Measurements from ENCODE around the gene CALR. TPM values are rescaled to one million over a fixed set of nuclear protein-coding genes. Genes with fewer than 3 reads are reported as not detected.

CALR gene
- total and polyA plus RNA-seq, 9 of the 15 experiments (the other 6 are each of a cell fraction or from before 2014, with no cell fraction given): 126 to 811 (median 642) TPM

- H3K79me2 ChIP-seq (ENCODE audit: control insufficient read depth, insufficient read depth, low read length): no peaks in the 10 kb centered on the region
These were observed 17.4 kb upstream of the CALR start for GRCh38 chr19:12921047-12921446.

GRCh38 chr19:12922959-12923358, 15.4 kb upstream of the CALR start:
- 100% methylated on average over 4 of the region's 4 CpGs for WGBS (ENCODE audit: insufficient coverage, low coverage, missing lambda C conversion rate)
- Histone ChIP-seq H3K4me3 (no peak overlapping the region), H3K27me3 (ENCODE audit: control insufficient read depth in 2 of 2, insufficient read depth in 2 of 2, low read length in 2 of 2) (no peaks in the 10 kb centered on the region), H3K27ac (ENCODE audit: extremely low read depth, low read depth, low read length) (no peak overlapping the region), H3K9ac (ENCODE audit: insufficient read depth in 1 of 2, low read depth in 2 of 2, low read length in 2 of 2) (no peak overlapping the region), H3K79me2 (ENCODE audit: control insufficient read depth, insufficient read depth, low read length) (0 out of 3 replicates have a peak, but pooled peaks cover under 1% of the 10 kb centered on the region), H2AFZ (ENCODE audit: low read depth, low read length) (no peak overlapping the region), H4K20me1 (replicated peaks; ENCODE audit: control insufficient read depth, insufficient read depth, low read length) (no peaks in the 10 kb centered on the region), H3K9me1 (ENCODE audit: control insufficient read depth, insufficient read depth, low read length) (no peaks in the 10 kb centered on the region), H3K9me3 (replicated peaks; ENCODE audit: control insufficient read depth, insufficient read depth, low read depth, low read length) (no peaks in the 10 kb centered on the region), H3K36me3 (ENCODE audit: control insufficient read depth, insufficient read depth, low read length) (peaks cover 55% of the 10 kb centered on the region; the same call in 2 of the 3 replicates), H3K4me2 (ENCODE audit: insufficient read depth, low read length) (no peak overlapping the region), H3K4me1 (replicated peaks in 1 of 2; ENCODE audit: control insufficient read depth in 2 of 2, insufficient read depth in 2 of 2, low read length in 2 of 2) (peaks cover 4 to 31% of the 10 kb centered on the region in 2 experiments; a peak in 3 of 5 replicates)
- POLR2A ChIA-PET: no interaction called here
- no peak for ATAC-seq
- DNase-seq (ENCODE audit: extremely low read depth in 1 of 4, low spot score in 3 of 4): no peak
- intact Hi-C loops (cut with micrococcal nuclease): no loop called here
- no TSS peak for BruUV-seq (replicated peaks)
- in situ Hi-C loops (cut with MboI): no loop called here
- CTCF ChIA-PET (ENCODE audit: low intra/inter-chr PET ratio): no interaction called here
- FAIRE-seq: no peak
- TF ChIP-seq NCOR1 (IDR thresholded peaks at IDR 0.05) (no peak), MAFK (IDR thresholded peaks at IDR 0.05; ENCODE audit: low read length) (peak; percentile 47; the same call in 1 of the 2 replicates), ATF7 (IDR thresholded peaks at IDR 0.05) (no peak), POLR2A (conservative IDR thresholded peaks at IDR 0.05) (peak; percentile 34; the same call in 1 of the 2 replicates), MAFG (tag; conservative IDR thresholded peaks at IDR 0.05) (peak; percentile 56), MAFF (IDR thresholded peaks at IDR 0.05; ENCODE audit: low read length) (peak; percentile 54; the same call in 1 of the 2 replicates), C11orf30 (IDR thresholded peaks at IDR 0.05; ENCODE audit: low read depth) (peak; percentile 74), ZNF316 (IDR thresholded peaks at IDR 0.05) (peak; percentile 85)

More at GRCh38 chr19:12921047-12921446, 17.4 kb upstream of the CALR start:
- Histone ChIP-seq H3K4me3 (no peak overlapping the region), H2AFZ (ENCODE audit: low read depth, low read length) (no peak overlapping the region), H3K4me2 (ENCODE audit: insufficient read depth, low read length) (no peak overlapping the region), H3K9ac (ENCODE audit: insufficient read depth in 1 of 2, low read depth in 2 of 2, low read length in 2 of 2) (no peak overlapping the region), H3K9me1 (ENCODE audit: control insufficient read depth, insufficient read depth, low read length) (no peaks in the 10 kb centered on the region), H3K27me3 (ENCODE audit: control insufficient read depth in 2 of 2, insufficient read depth in 2 of 2, low read length in 2 of 2) (no peaks in the 10 kb centered on the region), H3K4me1 (replicated peaks in 1 of 2; ENCODE audit: control insufficient read depth in 2 of 2, insufficient read depth in 2 of 2, low read length in 2 of 2) (peaks cover 4 to 31% of the 10 kb centered on the region in 2 experiments; a peak in 3 of 5 replicates), H4K20me1 (replicated peaks; ENCODE audit: control insufficient read depth, insufficient read depth, low read length) (no peaks in the 10 kb centered on the region), H3K27ac (ENCODE audit: extremely low read depth, low read depth, low read length) (peak overlapping the region; percentile 25; the same call in 1 of the 3 replicates), H3K36me3 (ENCODE audit: control insufficient read depth, insufficient read depth, low read length) (peaks cover 39% of the 10 kb centered on the region; the same call in 2 of the 3 replicates), H3K9me3 (replicated peaks; ENCODE audit: control insufficient read depth, insufficient read depth, low read depth, low read length) (no peaks in the 10 kb centered on the region)
- in situ Hi-C loops (cut with MboI) (no loop called here), intact Hi-C loops (cut with micrococcal nuclease) (no loop called here)
- TF ChIP-seq GTF2E2 (tag; IDR thresholded peaks at IDR 0.05) (no peak), SUPT5H (IDR thresholded peaks at IDR 0.05) (peak; percentile 63; the same call in 1 of the 2 replicates), ZNF121 (CRISPR knock-in tag; conservative IDR thresholded peaks at IDR 0.05) (peak; percentile 88), TCF3 (CRISPR knock-in tag; IDR thresholded peaks at IDR 0.05) (no peak), POLR2A (conservative IDR thresholded peaks at IDR 0.05) (peak; percentile 57)
- FAIRE-seq (no peak), ATAC-seq (no peak), DNase-seq (ENCODE audit: extremely low read depth in 1 of 4, low spot score in 3 of 4) (no peak)
- POLR2A ChIA-PET: interaction anchor here (0.6 to 3.0 kb wide), 11 partner anchors 12 to 49 kb away, joined by 3 to 10 read pairs (median 4); partner anchors contain the start of genes FARSA and GCDH
- 42% methylated on average over 3 of the region's 3 CpGs for WGBS (ENCODE audit: insufficient coverage, low coverage, missing lambda C conversion rate)
- CTCF ChIA-PET (ENCODE audit: low intra/inter-chr PET ratio): no interaction called here
- BruUV-seq (replicated peaks): no TSS peak
